PC-3 (cell line): ENCODE measurements around the gene VEGFC. TPM values are rescaled to one million over a fixed set of nuclear protein-coding genes. Genes with fewer than 3 reads are reported as not detected.

Experiments
- ATAC-seq: fragments of 200-7000 bp; cut with Tn5 transposase; 2 replicates; pipeline ENCODE4 v1.9.1; 2020; ENCODE audit warnings: mild to moderate bottlenecking, moderate library complexity
- BruUV-seq: library from RNA; stranded (reverse); fragments of 400-500 nt; replicated peaks from 2 replicates; lab custom pipeline; 2021; lab: Mats Ljungman, UMichigan
- CTCF ChIA-PET: fragments of 300-600 bp; sonication (Branson Sonifier 250); formaldehyde crosslinking; loops from one replicate; lab custom pipeline; 2022; ENCODE audit warnings: antibody characterized with exemption; lab: Charles Lee
- POLR2A ChIA-PET: fragments of 300-600 bp; sonication (Branson Sonifier 250); formaldehyde crosslinking; loops from one replicate; lab custom pipeline; 2022; ENCODE audit warnings: antibody characterized with exemption; ENCODE audit not compliant: unreplicated experiment; lab: Charles Lee
- DNase-seq: peaks from one replicate; pipeline ENCODE4 v3.0.0-alpha.2; 2015
- H2AFZ ChIP-seq: fragments of 300-600 bp; sonication (generic); 2 replicates; pipeline ENCODE4 v1.6.0; 2016; ENCODE audit warnings: antibody characterized with exemption, low read length
- H3F3A ChIP-seq: fragments of 300-600 bp; sonication (generic); one replicate; pipeline ENCODE4 v1.6.0; 2017; ENCODE audit warnings: antibody characterized with exemption, low read length, control low read depth, mild to moderate bottlenecking; ENCODE audit not compliant: unreplicated experiment
- H3K27ac ChIP-seq: fragments of 300-600 bp; sonication (generic); 2 replicates; pipeline ENCODE4 v1.5.1; 2016; ENCODE audit warnings: mild to moderate bottlenecking, low read length
- H3K27me3 ChIP-seq: fragments of 300-600 bp; sonication (generic); 2 replicates; pipeline ENCODE4 v1.6.1; 2016; ENCODE audit warnings: low read length, mixed read lengths
- H3K36me3 ChIP-seq: fragments of 300-600 bp; sonication (generic); 2 replicates; pipeline ENCODE4 v1.6.1; 2016; ENCODE audit warnings: low read depth, mixed run types, low read length, mixed read lengths
- H3K4me1 ChIP-seq: fragments of 300-600 bp; sonication (generic); 2 replicates; pipeline ENCODE4 v1.5.1; 2016; ENCODE audit warnings: low read length; ENCODE audit not compliant: insufficient read depth
- H3K4me2 ChIP-seq: fragments of 300-600 bp; sonication (generic); 2 replicates; pipeline ENCODE4 v1.6.0; 2016; ENCODE audit warnings: low read length
- H3K4me3 ChIP-seq: fragments of 300-600 bp; sonication (generic); 2 replicates; pipeline ENCODE4 v1.5.1; 2016; ENCODE audit warnings: mild to moderate bottlenecking, low read length, mixed read lengths
- H3K79me2 ChIP-seq: fragments of 300-600 bp; sonication (generic); 2 replicates; pipeline ENCODE4 v1.6.1; 2017; ENCODE audit warnings: low read length, mixed read lengths
- H3K9ac ChIP-seq: fragments of 300-600 bp; sonication (generic); 2 replicates; pipeline ENCODE4 v1.6.0; 2016; ENCODE audit warnings: mild to moderate bottlenecking, low read length
- H3K9me2 ChIP-seq: fragments of 300-600 bp; sonication (generic); replicated peaks from 2 replicates; pipeline ENCODE4 v1.6.1; 2016; ENCODE audit warnings: mixed run types, low read length, mixed read lengths
- H3K9me3 ChIP-seq: fragments of 300-600 bp; sonication (generic); 2 replicates; pipeline ENCODE4 v1.6.1; 2016; ENCODE audit warnings: low read length, mixed read lengths
- H4K20me1 ChIP-seq: fragments of 300-600 bp; sonication (generic); 2 replicates; pipeline ENCODE4 v1.6.1; 2016; ENCODE audit warnings: low read length, mixed read lengths
- CTCF ChIP-seq: fragments of 300-600 bp; sonication (generic); conservative IDR thresholded peaks from 2 replicates; pipeline ENCODE4 v1.5.1; 2017; ENCODE audit warnings: antibody characterized with exemption, low read depth, mild to moderate bottlenecking, low read length
- EZH2 ChIP-seq: fragments of 300-600 bp; sonication (generic); IDR thresholded peaks from one replicate; pipeline ENCODE4 v1.6.1; 2017; ENCODE audit warnings: antibody characterized with exemption, mild to moderate bottlenecking, low read length; ENCODE audit not compliant: unreplicated experiment
- EZH2phosphoT487 ChIP-seq: fragments of 300-600 bp; sonication (generic); IDR thresholded peaks from 2 replicates; pipeline ENCODE4 v1.6.1; 2018; ENCODE audit warnings: mild to moderate bottlenecking, antibody characterized with exemption, low read length, borderline replicate concordance
- intact Hi-C: fragments of 100-400 bp; cut with micrococcal nuclease; formaldehyde crosslinking; loops from 2 replicates; pipeline ENCODE4 v1.9.0; 2023
- total RNA-seq: library from RNA; depleted of rRNA; stranded (reverse); fragments of >200 nt; gene quantifications from 2 replicates; pipeline ENCODE4 v1.2.3, GENCODE V29; 2014

Gene VEGFC
- total RNA-seq, 1 experiment from 2014 or later = 36.6 TPM

- DNase-seq = peak; percentile 8
- ATAC-seq = no peak; the same call in 1 of the 2 replicates
- H3K36me3 ChIP-seq = no peaks in the 10 kb centered on the region
- peaks cover 99% of the 10 kb centered on the region for H3K79me2 ChIP-seq
- no peak overlapping the region for H3K4me3 ChIP-seq
- intact Hi-C loops = no loop called here
- H3F3A ChIP-seq = no peaks in the 10 kb centered on the region
- H2AFZ ChIP-seq = no peak overlapping the region
- 0 out of 2 replicates have a peak, but pooled peaks cover 4% of the 10 kb centered on the region for H3K4me1 ChIP-seq
- H3K27ac ChIP-seq = no peak overlapping the region
- H3K27me3 ChIP-seq = no peaks in the 10 kb centered on the region
- no peaks in the 10 kb centered on the region for H3K9me3 ChIP-seq
- BruUV-seq = no TSS peak
- H3K4me2 ChIP-seq = no peak overlapping the region
- POLR2A ChIA-PET = no interaction called here
- CTCF ChIA-PET = no interaction called here
- no peak overlapping the region for H3K9ac ChIP-seq
- TF ChIP-seq CTCF (no peak), EZH2 (no peak), EZH2phosphoT487 (no peak)
- H4K20me1 ChIP-seq = peaks cover 45% of the 10 kb centered on the region; the same call in 1 of the 2 replicates
- H3K9me2 ChIP-seq = no peaks in the 10 kb centered on the region
Observed at GRCh38 chr4:176745902-176746301, 46.8 kb downstream of the VEGFC start.

- no peaks in the 10 kb centered on the region for H3F3A ChIP-seq
- H3K9ac ChIP-seq = no peak overlapping the region
- H3K4me3 ChIP-seq = no peak overlapping the region
- no peak overlapping the region for H3K27ac ChIP-seq
- H3K4me2 ChIP-seq = no peak overlapping the region
- no peaks in the 10 kb centered on the region for H3K9me3 ChIP-seq
- H3K4me1 ChIP-seq = 0 out of 2 replicates have a peak, but pooled peaks cover 4% of the 10 kb centered on the region
- CTCF ChIA-PET = no interaction called here
- no TSS peak for BruUV-seq
- H3K9me2 ChIP-seq = no peaks in the 10 kb centered on the region
- intact Hi-C loops = no loop called here
- peaks cover 93% of the 10 kb centered on the region for H3K79me2 ChIP-seq
- ATAC-seq (no peak), DNase-seq (no peak)
- no peak overlapping the region for H2AFZ ChIP-seq
- no peaks in the 10 kb centered on the region for H3K36me3 ChIP-seq
- no peak for TF ChIP-seq EZH2
- TF ChIP-seq CTCF = no peak
- no peak for TF ChIP-seq EZH2phosphoT487
- POLR2A ChIA-PET = no interaction called here
- H4K20me1 ChIP-seq = peaks cover 48% of the 10 kb centered on the region; the same call in 1 of the 2 replicates
- no peaks in the 10 kb centered on the region for H3K27me3 ChIP-seq
Observed at GRCh38 chr4:176744091-176744490, 48.6 kb downstream of the VEGFC start.

GRCh38 chr4:176742211-176742610 lies 50.5 kb downstream of the VEGFC start:
- Histone ChIP-seq H3K27ac (no peak overlapping the region), H4K20me1 (peaks cover 43% of the 10 kb centered on the region; the same call in 1 of the 2 replicates), H3K9ac (no peak overlapping the region), H3K4me2 (no peak overlapping the region), H3F3A (no peaks in the 10 kb centered on the region), H3K27me3 (no peaks in the 10 kb centered on the region), H3K9me2 (no peaks in the 10 kb centered on the region), H3K79me2 (peaks cover 93% of the 10 kb centered on the region), H2AFZ (no peak overlapping the region), H3K9me3 (no peaks in the 10 kb centered on the region), H3K36me3 (no peaks in the 10 kb centered on the region), H3K4me3 (no peak overlapping the region), H3K4me1 (0 out of 2 replicates have a peak, but pooled peaks cover 4% of the 10 kb centered on the region)
- ATAC-seq (no peak), DNase-seq (no peak)
- TF ChIP-seq CTCF = no peak
- POLR2A ChIA-PET = no interaction called here
- intact Hi-C loops = no loop called here
- CTCF ChIA-PET = no interaction called here
- BruUV-seq = no TSS peak
